ENCODE results near the gene EFNA5.

The EFNA5 gene

GRCh38 chr5:107381189-107381856, 289.4 kb downstream of the EFNA5 start:
- peak; percentile 91 for DNase-seq

GRCh38 chr5:107380654-107381053, 290.1 kb downstream of the EFNA5 start:
- no peak for DNase-seq

DNA sequence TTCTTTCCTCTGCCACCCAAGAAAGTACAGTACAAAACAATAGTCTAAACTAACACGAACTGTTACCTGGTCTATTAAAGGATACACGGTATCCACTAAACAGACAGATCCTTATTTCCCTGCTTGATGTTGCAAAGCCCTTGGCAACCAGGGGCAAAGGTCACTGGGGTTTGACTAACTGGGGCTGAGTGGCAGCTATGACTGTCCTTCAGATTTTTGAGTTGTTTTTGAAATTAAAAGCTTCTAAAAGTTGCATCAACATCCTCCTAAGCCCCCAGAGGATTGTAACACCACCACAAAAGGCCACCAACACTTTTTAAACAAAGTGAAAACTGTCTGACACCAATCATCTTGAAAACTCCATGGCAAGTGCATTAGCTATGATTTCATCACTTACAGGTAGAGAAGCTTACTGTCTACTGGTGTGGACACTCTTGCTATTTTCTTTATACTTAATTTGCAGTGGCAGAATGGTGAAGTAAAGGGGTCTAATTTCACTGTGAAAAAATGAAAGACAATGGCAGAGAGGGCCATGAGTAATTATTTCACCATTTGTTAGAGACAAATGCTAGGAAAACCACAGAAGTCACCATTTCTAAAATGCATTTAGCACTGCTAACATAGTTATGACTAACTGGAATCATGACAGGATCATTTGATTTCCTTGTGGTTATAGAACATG, 292.4 kb downstream of the EFNA5 start:
- peak; percentile 60 for DNase-seq

DNA sequence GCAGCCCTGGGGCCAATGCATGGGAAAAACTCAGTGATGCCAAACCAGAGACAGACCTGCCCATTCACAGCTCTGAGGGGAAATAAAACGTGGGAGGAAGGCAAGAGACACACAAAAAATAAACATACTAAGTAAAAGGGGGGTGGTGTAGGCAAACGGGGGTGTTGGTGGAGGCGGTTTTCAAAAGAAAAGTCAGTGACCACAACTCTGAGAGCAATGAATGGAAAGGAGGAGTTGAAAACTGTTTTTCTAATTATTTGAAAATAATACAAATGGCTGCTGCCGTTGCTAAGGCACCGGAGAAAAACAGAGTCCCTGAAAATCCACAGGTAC, 293.5 kb downstream of the EFNA5 start:
- no peak for DNase-seq

DNA sequence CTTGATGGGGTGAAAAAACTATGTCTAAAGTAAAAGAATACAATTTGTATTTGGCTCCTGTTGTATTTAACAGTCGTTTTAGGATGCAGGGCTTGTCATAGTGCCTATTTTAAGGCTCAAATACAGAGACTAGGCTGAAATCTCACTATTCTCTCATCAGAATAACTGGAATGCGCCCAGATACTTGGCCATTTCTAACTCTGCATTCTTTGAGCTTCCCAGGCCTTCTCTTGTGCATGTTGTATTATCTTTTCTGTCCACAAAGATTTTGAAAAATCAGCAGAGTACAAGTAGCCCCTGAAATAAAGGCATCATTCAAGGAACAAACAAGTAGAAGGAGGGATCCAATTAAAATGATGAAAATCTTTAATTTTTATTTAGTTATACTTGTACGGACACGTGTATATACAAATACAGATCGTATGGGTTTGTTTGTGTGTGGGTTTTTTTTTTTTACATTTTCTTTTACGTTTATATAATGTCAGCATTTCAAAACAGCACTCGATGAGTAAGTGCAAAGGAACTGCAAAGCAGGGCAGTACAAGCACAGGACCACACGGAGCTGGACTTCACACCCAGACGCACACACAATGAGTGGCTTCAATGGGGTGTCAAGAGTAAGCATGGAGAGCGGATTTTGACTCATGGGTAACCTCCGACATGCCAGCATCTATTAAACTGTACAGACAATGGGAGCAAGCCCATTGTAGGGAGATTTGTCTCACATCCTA, 294.0 kb downstream of the EFNA5 start:
- peak; percentile 76 for DNase-seq

GRCh38 chr5:107373549-107374263, 297.0 kb downstream of the EFNA5 start:
- no peak for DNase-seq

DNA sequence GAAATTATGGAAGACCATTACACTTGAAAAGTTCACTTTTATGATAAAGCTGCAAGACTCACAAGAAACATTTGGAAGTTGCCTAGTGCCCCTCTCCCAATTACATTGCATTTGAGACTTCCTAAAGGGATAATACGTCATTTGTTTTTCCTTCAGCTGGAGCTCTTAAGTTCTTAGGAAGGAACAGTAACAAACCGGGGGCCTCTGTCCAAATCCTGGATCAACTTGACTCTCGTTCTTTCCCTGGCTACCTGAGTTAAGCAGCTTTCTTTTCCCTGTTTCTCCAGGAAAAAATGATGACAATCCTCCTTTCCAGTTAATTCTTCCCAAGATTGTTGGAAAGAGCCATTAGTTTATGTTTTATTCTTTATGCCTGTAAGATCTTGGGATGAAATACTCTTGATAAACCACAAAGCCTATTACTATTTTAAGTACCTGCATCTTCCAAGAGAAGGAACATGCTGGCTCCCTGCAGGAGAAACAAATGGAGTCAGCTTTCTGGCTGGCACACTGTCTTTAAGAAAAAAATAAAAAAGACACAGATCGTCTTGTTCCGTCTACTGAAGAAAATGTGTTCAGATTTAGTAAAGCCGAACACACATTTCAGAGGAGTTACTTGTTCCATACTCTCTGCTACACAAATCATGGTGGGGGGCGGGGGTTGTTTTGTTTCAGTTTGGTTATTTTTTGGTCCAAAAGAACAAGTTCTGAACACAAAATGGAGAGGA, 297.9 kb downstream of the EFNA5 start:
- DNase-seq, result no peak

GRCh38 chr5:107370396-107370968, 300.3 kb downstream of the EFNA5 start:
- no peak for DNase-seq

GRCh38 chr5:107369622-107370021, 301.1 kb downstream of the EFNA5 start:
- DNase-seq, result no peak

GRCh38 chr5:107368615-107369014, 302.1 kb downstream of the EFNA5 start:
- no peak for DNase-seq

DNA sequence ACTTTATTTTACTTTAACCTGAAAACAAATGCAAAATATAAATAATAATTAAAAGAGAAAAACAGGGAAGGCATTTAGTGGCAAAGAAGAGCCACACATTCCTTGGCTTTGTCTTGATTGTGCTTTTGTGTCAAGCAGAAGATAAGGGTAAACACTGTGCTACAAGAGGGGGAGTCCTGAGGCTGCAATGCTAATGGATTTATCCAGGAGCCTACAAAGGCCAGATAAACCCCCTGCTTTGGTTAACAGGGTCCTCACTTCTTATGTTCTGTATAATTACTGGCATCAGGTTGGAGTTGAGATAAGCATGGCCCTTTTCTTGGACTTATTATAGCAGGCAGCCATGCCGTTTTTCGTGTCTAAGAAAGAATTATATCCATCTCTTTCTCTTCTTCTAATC, 302.8 kb downstream of the EFNA5 start:
- no peak for DNase-seq

DNA sequence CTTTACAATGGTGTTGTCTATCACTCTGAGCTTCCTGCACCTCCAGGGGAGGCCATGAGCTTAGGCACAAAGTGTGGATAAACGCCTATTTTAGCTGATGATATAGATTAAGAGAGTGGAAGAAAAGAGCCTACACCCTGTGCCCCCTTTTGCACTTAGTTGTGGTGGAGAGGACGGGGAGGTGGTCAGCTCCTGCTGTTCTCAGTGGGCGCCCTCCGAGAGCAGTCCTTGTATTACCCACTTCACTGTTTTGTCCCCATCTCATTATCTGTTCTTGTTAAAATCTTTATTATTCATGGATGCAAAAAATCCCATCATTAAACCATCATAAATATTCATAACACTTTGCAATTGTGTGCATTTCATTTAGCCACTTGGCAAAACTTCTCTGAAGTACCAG, 303.3 kb downstream of the EFNA5 start:
- no peak for DNase-seq

- DNase-seq, result no peak
Observed at GRCh38 chr5:107365320-107366109, 305.2 kb downstream of the EFNA5 start.

- no peak for DNase-seq
Observed at GRCh38 chr5:107364443-107365319, 306.1 kb downstream of the EFNA5 start.

DNA sequence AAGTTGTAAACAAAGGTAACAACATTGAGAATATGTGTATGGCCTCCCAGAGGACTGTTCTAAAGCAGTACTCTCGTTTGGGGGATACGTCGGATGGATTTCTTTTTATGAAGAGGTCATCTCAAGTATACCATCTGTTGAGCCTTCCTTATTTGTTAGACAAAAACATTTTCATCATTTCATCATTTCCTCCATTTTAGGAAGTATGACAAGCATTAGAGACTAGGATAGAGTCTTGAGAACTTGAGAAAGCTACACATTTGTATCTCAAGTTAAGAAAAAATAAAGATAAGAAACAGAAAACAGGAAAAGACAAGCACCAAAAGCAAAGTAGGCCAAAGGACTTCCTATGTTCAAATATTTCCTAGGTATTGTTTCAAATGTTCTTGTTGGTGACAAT, 307.0 kb downstream of the EFNA5 start:
- DNase-seq, result no peak

DNA sequence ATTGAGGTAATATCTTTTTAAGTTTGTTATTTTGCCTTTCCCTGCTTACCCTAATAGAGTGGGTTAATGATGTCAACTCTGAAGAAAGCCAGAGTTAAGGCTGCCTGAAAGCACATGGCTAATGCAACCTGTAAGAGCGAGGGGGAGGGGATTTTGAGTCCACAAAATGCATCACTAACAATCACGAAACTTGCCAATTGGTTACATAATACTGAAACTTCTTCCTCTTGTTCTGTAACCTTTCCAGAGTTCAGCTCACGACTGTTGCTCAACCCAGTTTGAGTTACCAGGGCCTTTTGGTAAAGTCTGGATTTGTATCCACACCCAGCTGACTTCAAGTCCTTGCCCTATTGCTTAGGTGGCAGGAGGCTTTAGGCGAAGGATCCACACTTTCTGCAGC, 308.8 kb downstream of the EFNA5 start:
- peak; percentile 43 for DNase-seq

- no peak for DNase-seq
Observed at GRCh38 chr5:107359916-107360234, 310.9 kb downstream of the EFNA5 start.

GRCh38 chr5:107359033-107359915, 311.5 kb downstream of the EFNA5 start:
- peak; percentile 68 for DNase-seq

DNA sequence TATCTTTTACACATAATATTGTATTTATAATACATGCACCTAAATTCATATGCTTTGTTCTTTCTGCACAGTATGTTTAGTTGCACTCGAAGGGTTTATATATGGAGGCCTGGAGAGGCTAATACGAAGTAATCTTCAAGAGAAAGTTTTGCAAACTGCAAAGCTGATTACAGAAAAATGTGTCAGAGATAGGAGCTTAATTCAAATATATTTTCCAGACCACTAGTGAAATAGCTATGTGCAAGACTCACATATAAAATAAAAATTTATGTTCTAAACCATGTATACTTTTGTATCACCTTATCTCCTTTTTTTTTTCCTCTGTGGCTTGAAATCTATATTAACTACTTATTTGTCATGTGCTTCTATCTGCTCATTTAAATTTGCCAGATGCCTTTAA, 313.8 kb downstream of the EFNA5 start:
- no peak for DNase-seq

DNA sequence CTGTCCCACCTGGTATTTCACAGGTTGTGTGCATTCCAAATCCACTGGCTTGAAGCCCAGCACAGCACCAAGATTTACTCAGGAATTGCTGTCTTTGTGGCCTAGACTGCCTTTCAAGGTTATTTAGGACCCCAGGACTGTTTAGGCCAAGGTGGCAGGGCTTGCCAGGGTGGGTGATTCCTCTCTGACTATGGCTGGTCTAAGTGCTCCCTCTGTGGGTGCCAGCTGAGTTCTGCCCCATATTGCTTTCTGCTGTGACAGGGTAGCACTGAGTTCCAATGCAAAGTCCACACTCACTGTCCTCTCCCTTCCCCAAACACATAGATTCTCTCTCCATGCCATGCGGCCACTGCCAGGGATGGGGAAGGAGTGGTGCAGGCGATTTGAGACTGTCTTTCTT, 318.2 kb downstream of the EFNA5 start:
- no peak for DNase-seq

Data from HCEC 1CT (cell line).